Measurements from ENCODE around the gene SOHLH1.

SOHLH1 gene

DNA sequence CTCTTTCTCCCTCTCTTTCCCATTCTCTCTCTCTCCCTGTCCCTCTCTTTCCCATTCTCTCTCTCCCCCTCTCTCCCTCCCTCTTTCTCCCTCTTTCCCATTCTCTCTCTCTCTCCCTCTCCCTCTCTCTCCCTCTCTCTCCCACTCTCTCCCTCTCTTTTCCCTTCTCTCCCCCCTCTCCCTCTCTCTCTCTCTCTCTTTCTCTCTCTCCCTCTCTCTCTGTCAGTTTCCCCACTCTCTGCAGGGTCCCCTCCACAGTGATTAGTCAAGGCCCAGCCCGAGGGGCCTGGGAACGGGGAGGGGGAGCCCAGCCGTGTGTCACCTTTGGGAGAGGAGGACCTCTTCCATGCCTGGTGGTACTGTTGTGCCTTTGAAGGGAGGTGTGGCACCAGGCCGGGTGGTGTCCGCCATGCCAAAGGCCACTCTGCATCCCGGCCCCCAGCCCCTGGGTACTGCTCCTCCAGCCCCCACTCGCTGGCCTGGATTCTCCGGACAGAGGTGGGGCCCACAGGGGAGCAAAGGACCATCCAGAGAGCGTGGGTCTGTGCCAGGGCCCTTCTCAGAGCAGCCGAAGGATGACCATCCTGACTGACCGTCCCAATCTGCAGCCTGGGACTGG lies 28.1 kb upstream of the SOHLH1 start:
- H3K9me3 ChIP-seq (ENCODE audit: control insufficient read depth, low read length): peaks cover 9% of the 10 kb centered on the region
- DNase-seq (ENCODE audit: low read depth): no peak
- H3K4me1 ChIP-seq (ENCODE audit: control insufficient read depth, insufficient read depth, low read length): no peaks in the 10 kb centered on the region
- peaks cover 49% of the 10 kb centered on the region for H3K27me3 ChIP-seq (replicated peaks; ENCODE audit: control insufficient read depth, insufficient read depth, low read length)
- H3K9ac ChIP-seq (ENCODE audit: low read length): no peak overlapping the region
- H3K4me3 ChIP-seq (ENCODE audit: low read length): no peak overlapping the region
- H3K36me3 ChIP-seq (ENCODE audit: control insufficient read depth, insufficient read depth, low read length, severe bottlenecking): no peaks in the 10 kb centered on the region

DNA sequence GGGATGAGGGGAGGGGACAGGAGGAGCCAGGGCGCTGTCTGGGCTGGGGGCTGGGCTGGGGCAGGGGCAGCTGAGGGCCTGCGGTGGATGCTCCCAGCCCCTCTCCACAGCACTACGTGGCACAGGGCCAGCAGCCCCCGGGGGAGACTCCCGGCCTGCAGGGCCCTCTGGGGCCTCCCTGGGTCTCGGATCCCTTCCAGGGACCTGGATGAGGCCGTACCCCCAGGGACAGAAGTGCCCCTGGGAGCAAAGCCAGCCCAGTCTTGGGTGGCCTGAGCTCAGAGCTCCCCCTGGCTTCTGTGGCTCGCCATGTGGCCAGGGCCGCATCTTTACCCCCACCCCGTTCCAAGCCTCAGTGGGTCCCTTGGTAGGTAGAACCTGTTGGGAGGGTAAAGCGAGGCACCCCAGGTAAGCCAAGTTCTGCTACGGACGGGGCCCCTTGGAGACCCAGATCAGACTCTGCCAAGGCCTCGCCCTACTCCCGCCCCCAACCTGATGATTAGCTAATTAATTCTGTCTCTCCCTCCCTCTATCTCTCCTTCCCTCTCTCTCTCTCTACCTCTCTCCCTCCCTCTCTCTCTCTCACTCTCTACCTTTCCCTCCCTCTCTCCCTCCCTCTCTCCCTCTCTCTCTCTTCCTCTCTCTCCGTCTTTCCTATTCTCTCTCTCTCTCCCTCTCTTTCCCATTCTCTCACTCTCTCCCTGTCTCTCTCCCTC lies 27.0 kb upstream of the SOHLH1 start:
- Histone ChIP-seq H3K27me3 (replicated peaks; ENCODE audit: control insufficient read depth, insufficient read depth, low read length) (peaks cover 59% of the 10 kb centered on the region), H3K4me1 (ENCODE audit: control insufficient read depth, insufficient read depth, low read length) (no peaks in the 10 kb centered on the region), H3K9ac (ENCODE audit: low read length) (no peak overlapping the region), H3K9me3 (ENCODE audit: control insufficient read depth, low read length) (peaks cover 4% of the 10 kb centered on the region), H3K36me3 (ENCODE audit: control insufficient read depth, insufficient read depth, low read length, severe bottlenecking) (no peaks in the 10 kb centered on the region), H3K4me3 (ENCODE audit: low read length) (no peak overlapping the region)
- no peak for DNase-seq (ENCODE audit: low read depth)

DNA sequence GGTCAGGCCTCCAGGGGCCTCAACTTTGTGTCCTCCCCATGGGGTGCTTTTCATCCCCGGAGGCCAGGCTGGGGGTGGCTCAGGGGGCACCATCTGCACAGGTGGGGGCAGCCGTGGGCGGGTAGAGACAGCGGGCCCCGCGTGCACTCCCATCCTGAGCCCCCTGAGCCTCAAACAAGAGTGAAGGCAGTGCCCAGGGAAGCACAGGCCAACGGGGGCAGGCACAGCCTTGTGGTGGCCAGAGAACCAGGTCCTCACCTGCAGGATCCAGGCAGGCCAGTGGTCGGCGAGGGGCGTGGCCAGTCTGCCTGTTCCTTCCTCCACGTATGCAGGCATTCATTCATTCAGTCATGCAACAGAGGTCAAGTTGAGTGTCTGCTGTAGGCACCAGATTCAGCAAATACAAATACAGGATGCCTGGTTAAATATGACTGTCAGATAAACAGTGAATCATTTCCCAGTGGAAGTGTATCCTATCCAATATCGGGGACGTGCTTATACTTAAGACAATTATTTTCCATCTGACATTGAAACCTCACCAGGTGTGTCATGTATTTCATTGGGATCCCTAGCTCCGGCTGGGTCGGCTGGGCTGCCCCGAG lies 25.0 kb upstream of the SOHLH1 start:
- Histone ChIP-seq H3K27me3 (replicated peaks; ENCODE audit: control insufficient read depth, insufficient read depth, low read length) (peaks cover 53% of the 10 kb centered on the region), H3K4me1 (ENCODE audit: control insufficient read depth, insufficient read depth, low read length) (no peaks in the 10 kb centered on the region), H3K4me3 (ENCODE audit: low read length) (no peak overlapping the region), H3K9ac (ENCODE audit: low read length) (no peak overlapping the region), H3K36me3 (ENCODE audit: control insufficient read depth, insufficient read depth, low read length, severe bottlenecking) (no peaks in the 10 kb centered on the region), H3K9me3 (ENCODE audit: control insufficient read depth, low read length) (no peaks in the 10 kb centered on the region)
- DNase-seq (ENCODE audit: low read depth): no peak

DNA sequence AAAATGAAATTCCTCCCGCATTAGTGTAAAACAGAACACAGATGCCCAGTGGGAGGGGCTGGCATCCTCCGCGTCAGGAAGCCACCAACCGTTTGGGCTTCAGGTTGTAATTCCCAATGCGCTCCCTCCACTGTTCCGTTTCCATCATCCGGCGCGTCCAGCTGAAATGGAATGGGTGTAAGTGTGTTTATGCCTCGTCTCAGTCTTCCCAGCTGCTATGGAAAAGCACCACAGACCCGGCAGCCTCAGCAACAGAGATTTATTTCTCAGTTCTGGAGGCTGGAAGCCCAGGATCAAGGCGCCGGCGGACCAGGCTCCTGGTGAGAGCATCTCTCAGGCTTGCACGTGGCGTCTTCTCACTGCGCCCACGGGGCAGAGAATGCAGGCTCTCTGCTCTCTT lies 23.1 kb upstream of the SOHLH1 start:
- no peaks in the 10 kb centered on the region for H3K36me3 ChIP-seq (ENCODE audit: control insufficient read depth, insufficient read depth, low read length, severe bottlenecking)
- no peaks in the 10 kb centered on the region for H3K4me1 ChIP-seq (ENCODE audit: control insufficient read depth, insufficient read depth, low read length)
- H3K4me3 ChIP-seq (ENCODE audit: low read length): no peak overlapping the region
- H3K27me3 ChIP-seq (replicated peaks; ENCODE audit: control insufficient read depth, insufficient read depth, low read length): peaks cover 54% of the 10 kb centered on the region
- H3K9ac ChIP-seq (ENCODE audit: low read length): no peak overlapping the region
- no peak for DNase-seq (ENCODE audit: low read depth)
- no peaks in the 10 kb centered on the region for H3K9me3 ChIP-seq (ENCODE audit: control insufficient read depth, low read length)

DNA sequence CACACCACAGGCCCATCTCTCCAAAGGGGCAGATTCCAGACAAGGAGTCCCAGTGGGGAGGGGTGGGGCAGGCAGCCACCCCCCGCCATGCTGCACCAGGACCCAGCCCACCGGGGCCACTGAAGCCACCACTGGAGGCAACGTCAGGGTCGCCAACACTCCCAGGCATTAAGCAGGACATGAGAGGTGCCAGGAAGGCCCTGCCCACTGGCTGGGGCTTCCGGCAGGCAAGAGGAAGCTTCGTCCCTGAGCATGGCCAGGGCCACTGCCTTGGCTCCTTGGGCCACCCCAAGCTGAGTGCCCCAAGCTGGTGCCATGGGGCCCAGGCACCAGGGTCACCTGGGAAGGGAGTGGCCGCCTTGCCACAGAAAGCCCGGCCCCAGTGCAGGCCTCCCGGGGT lies 20.2 kb upstream of the SOHLH1 start:
- no peak overlapping the region for H3K4me3 ChIP-seq (ENCODE audit: low read length)
- no peak overlapping the region for H3K9ac ChIP-seq (ENCODE audit: low read length)
- H3K36me3 ChIP-seq (ENCODE audit: control insufficient read depth, insufficient read depth, low read length, severe bottlenecking): no peaks in the 10 kb centered on the region
- no peak for DNase-seq (ENCODE audit: low read depth)
- H3K9me3 ChIP-seq (ENCODE audit: control insufficient read depth, low read length): no peaks in the 10 kb centered on the region
- H3K4me1 ChIP-seq (ENCODE audit: control insufficient read depth, insufficient read depth, low read length): no peaks in the 10 kb centered on the region
- peaks cover 57% of the 10 kb centered on the region for H3K27me3 ChIP-seq (replicated peaks; ENCODE audit: control insufficient read depth, insufficient read depth, low read length)

GRCh38 chr9:135718616-135719015 lies 19.3 kb upstream of the SOHLH1 start:
- no peaks in the 10 kb centered on the region for H3K9me3 ChIP-seq (ENCODE audit: control insufficient read depth, low read length)
- H3K36me3 ChIP-seq (ENCODE audit: control insufficient read depth, insufficient read depth, low read length, severe bottlenecking): no peaks in the 10 kb centered on the region
- H3K9ac ChIP-seq (ENCODE audit: low read length): no peak overlapping the region
- no peak overlapping the region for H3K4me3 ChIP-seq (ENCODE audit: low read length)
- DNase-seq (ENCODE audit: low read depth): peak; percentile 32
- H3K27me3 ChIP-seq (replicated peaks; ENCODE audit: control insufficient read depth, insufficient read depth, low read length): peaks cover 58% of the 10 kb centered on the region
- no peaks in the 10 kb centered on the region for H3K4me1 ChIP-seq (ENCODE audit: control insufficient read depth, insufficient read depth, low read length)

DNA sequence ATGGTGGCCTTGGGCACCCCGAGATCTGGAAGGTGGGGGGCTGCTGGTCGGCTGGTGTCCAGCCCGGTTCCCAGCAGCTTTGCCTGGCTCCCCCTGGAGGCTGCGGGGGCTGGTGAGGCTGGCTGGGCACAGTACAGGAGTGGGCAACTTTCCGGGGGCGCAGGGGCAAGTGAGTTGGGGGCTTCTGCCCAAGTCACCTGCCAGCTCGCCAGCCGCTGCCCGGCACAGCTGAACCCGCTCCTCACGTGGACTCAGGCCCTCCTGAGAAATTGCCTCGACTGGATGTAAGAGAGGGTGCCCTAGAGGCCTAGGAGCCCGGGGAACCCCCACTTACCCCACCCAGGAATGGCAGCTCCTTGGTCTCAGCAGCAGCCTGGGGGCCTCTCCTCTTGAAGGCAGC lies 18.1 kb upstream of the SOHLH1 start:
- Histone ChIP-seq H3K27me3 (replicated peaks; ENCODE audit: control insufficient read depth, insufficient read depth, low read length) (peaks cover 60% of the 10 kb centered on the region), H3K4me1 (ENCODE audit: control insufficient read depth, insufficient read depth, low read length) (no peaks in the 10 kb centered on the region), H3K9ac (ENCODE audit: low read length) (no peak overlapping the region), H3K4me3 (ENCODE audit: low read length) (no peak overlapping the region), H3K9me3 (ENCODE audit: control insufficient read depth, low read length) (no peaks in the 10 kb centered on the region), H3K36me3 (ENCODE audit: control insufficient read depth, insufficient read depth, low read length, severe bottlenecking) (no peaks in the 10 kb centered on the region)
- no peak for DNase-seq (ENCODE audit: low read depth)

GRCh38 chr9:135716045-135716444 lies 16.8 kb upstream of the SOHLH1 start:
- Histone ChIP-seq H3K4me1 (ENCODE audit: control insufficient read depth, insufficient read depth, low read length) (no peaks in the 10 kb centered on the region), H3K9ac (ENCODE audit: low read length) (no peak overlapping the region)

DNA sequence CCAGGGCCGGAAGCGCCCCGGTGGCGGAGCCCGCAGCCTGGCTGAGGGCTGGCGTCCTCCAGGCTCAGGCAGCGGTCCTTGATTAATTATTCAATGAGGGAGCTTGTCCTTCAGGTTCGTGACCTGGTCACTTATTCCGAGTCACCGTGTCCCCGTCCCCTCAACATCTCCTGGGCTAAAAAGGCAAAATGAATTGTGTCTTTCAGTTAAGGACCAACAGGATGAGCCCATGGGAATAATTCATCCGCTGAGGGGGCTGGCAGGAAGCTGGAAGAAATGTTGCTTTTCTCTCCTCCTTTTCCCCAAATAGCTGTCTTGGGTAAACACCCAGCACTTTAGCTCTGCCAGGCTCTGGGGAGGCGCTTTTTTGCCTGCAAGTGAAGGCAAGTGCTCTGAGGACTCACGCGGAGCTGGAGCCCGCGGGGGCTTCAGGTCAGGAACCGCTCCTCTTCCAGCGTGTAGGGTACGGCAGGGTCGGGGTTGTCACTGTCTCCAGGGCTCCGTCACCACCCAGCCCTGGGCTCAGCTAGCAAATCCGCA lies 15.8 kb upstream of the SOHLH1 start:
- H3K9ac ChIP-seq (ENCODE audit: low read length): no peak overlapping the region
- H3K27me3 ChIP-seq (replicated peaks; ENCODE audit: control insufficient read depth, insufficient read depth, low read length): peaks cover 65% of the 10 kb centered on the region
- no peak overlapping the region for H3K4me3 ChIP-seq (ENCODE audit: low read length)
- H3K4me1 ChIP-seq (ENCODE audit: control insufficient read depth, insufficient read depth, low read length): no peaks in the 10 kb centered on the region
- no peak for DNase-seq (ENCODE audit: low read depth)
- no peaks in the 10 kb centered on the region for H3K36me3 ChIP-seq (ENCODE audit: control insufficient read depth, insufficient read depth, low read length, severe bottlenecking)
- no peaks in the 10 kb centered on the region for H3K9me3 ChIP-seq (ENCODE audit: control insufficient read depth, low read length)

More at GRCh38 chr9:135716045-135716444, 16.8 kb upstream of the SOHLH1 start:
- Histone ChIP-seq H3K4me3 (ENCODE audit: low read length) (no peak overlapping the region), H3K9me3 (ENCODE audit: control insufficient read depth, low read length) (no peaks in the 10 kb centered on the region), H3K36me3 (ENCODE audit: control insufficient read depth, insufficient read depth, low read length, severe bottlenecking) (no peaks in the 10 kb centered on the region), H3K27me3 (replicated peaks; ENCODE audit: control insufficient read depth, insufficient read depth, low read length) (peaks cover 62% of the 10 kb centered on the region)
- DNase-seq (ENCODE audit: low read depth): no peak

GRCh38 chr9:135714242-135715055 lies 15.2 kb upstream of the SOHLH1 start:
- Histone ChIP-seq H3K36me3 (ENCODE audit: control insufficient read depth, insufficient read depth, low read length, severe bottlenecking) (no peaks in the 10 kb centered on the region), H3K9me3 (ENCODE audit: control insufficient read depth, low read length) (no peaks in the 10 kb centered on the region), H3K4me3 (ENCODE audit: low read length) (no peak overlapping the region), H3K27me3 (replicated peaks; ENCODE audit: control insufficient read depth, insufficient read depth, low read length) (peaks cover 65% of the 10 kb centered on the region), H3K4me1 (ENCODE audit: control insufficient read depth, insufficient read depth, low read length) (no peaks in the 10 kb centered on the region), H3K9ac (ENCODE audit: low read length) (no peak overlapping the region)
- peak; percentile 7 for DNase-seq (ENCODE audit: low read depth)
